ENCODE results near the gene PSPH. TPM values are rescaled to one million over a fixed set of nuclear protein-coding genes. Genes with fewer than 3 reads are reported as not detected.
A peak's percentile ranks its signal among the peaks of the same experiment; 100 is the strongest.

Gene PSPH
- total RNA-seq, 1 donor from 2014 or later = 37.5 TPM

GRCh38 chr7:55970978-55971377 lies 80.3 kb downstream of the PSPH start:
- Mint-ChIP-seq H3K9me3 (ENCODE audit: low read depth) (no peaks in the 10 kb centered on the region), H3K4me3 (ENCODE audit: unreplicated experiment) (no peak overlapping the region), H3K4me1 (ENCODE audit: low read depth) (peaks cover 31% of the 10 kb centered on the region), H3K27ac (ENCODE audit: unreplicated experiment) (no peak overlapping the region), H3K36me3 (ENCODE audit: low read depth) (peaks cover 11% of the 10 kb centered on the region), H3K27me3 (ENCODE audit: low read depth) (no peaks in the 10 kb centered on the region)
- no peak for DNase-seq (ENCODE audit: low spot score)
- TF ChIP-seq CTCF (IDR thresholded peaks at IDR 0.05) = no peak

- TF ChIP-seq CTCF (IDR thresholded peaks at IDR 0.05) = no peak
- no peaks in the 10 kb centered on the region for H3K27me3 Mint-ChIP-seq (ENCODE audit: low read depth)
- no peaks in the 10 kb centered on the region for H3K9me3 Mint-ChIP-seq (ENCODE audit: low read depth)
- H3K36me3 Mint-ChIP-seq (ENCODE audit: low read depth) = peaks cover 11% of the 10 kb centered on the region
- DNase-seq (ENCODE audit: low spot score) = no peak
- no peak overlapping the region for H3K4me3 Mint-ChIP-seq (ENCODE audit: unreplicated experiment)
- peaks cover 31% of the 10 kb centered on the region for H3K4me1 Mint-ChIP-seq (ENCODE audit: low read depth)
- H3K27ac Mint-ChIP-seq (ENCODE audit: unreplicated experiment) = no peak overlapping the region
These were observed 80.7 kb downstream of the PSPH start for GRCh38 chr7:55970561-55970960.

GRCh38 chr7:55969391-55969790 lies 81.9 kb downstream of the PSPH start:
- H3K27me3 Mint-ChIP-seq (ENCODE audit: low read depth) = no peaks in the 10 kb centered on the region
- no peak for DNase-seq (ENCODE audit: low spot score)
- no peak for TF ChIP-seq CTCF (IDR thresholded peaks at IDR 0.05)
- H3K9me3 Mint-ChIP-seq (ENCODE audit: low read depth) = no peaks in the 10 kb centered on the region
- peaks cover 11% of the 10 kb centered on the region for H3K36me3 Mint-ChIP-seq (ENCODE audit: low read depth)
- H3K4me1 Mint-ChIP-seq (ENCODE audit: low read depth) = peaks cover 32% of the 10 kb centered on the region
- no peak overlapping the region for H3K4me3 Mint-ChIP-seq (ENCODE audit: unreplicated experiment)
- no peak overlapping the region for H3K27ac Mint-ChIP-seq (ENCODE audit: unreplicated experiment)

DNA sequence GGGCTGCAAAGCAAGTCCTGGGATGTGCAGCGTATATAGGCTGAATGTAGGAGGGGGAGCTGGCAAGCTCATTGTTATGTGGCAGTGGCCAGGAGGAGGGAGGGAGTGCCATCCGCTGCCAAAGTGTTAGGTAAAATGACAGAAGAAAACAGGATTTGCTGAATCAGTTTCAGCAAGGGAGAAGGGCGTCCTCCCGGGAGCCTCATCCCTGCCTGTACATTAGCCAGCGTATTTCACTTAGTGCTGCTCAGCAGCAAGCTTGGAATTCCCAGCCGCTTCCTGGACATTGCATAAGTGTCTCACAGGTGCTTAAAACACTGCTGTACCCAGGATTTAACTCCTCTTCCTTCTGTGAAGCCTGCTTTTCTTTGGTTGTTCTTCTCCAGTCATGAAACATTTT lies 84.4 kb downstream of the PSPH start:
- Mint-ChIP-seq H3K36me3 (ENCODE audit: low read depth) (peaks cover 12% of the 10 kb centered on the region), H3K4me3 (ENCODE audit: unreplicated experiment) (no peak overlapping the region), H3K27me3 (ENCODE audit: low read depth) (no peaks in the 10 kb centered on the region), H3K4me1 (ENCODE audit: low read depth) (peaks cover 39% of the 10 kb centered on the region), H3K27ac (ENCODE audit: unreplicated experiment) (no peak overlapping the region), H3K9me3 (ENCODE audit: low read depth) (no peaks in the 10 kb centered on the region)
- no peak for DNase-seq (ENCODE audit: low spot score)
- TF ChIP-seq CTCF (IDR thresholded peaks at IDR 0.05) = no peak

GRCh38 chr7:55965805-55966421 lies 85.3 kb downstream of the PSPH start:
- no peak for DNase-seq (ENCODE audit: low spot score)
- Mint-ChIP-seq H3K27ac (ENCODE audit: unreplicated experiment) (peak overlapping the region; percentile 43), H3K4me1 (ENCODE audit: low read depth) (peaks cover 33% of the 10 kb centered on the region), H3K36me3 (ENCODE audit: low read depth) (peaks cover 12% of the 10 kb centered on the region), H3K4me3 (ENCODE audit: unreplicated experiment) (peak overlapping the region; percentile 92), H3K27me3 (ENCODE audit: low read depth) (no peaks in the 10 kb centered on the region), H3K9me3 (ENCODE audit: low read depth) (no peaks in the 10 kb centered on the region)
- TF ChIP-seq CTCF (IDR thresholded peaks at IDR 0.05) = no peak
